Measurements from ENCODE around the gene DOCK1.

Gene DOCK1

GRCh38 chr10:127198721-127199120 is 293.5 kb downstream of the DOCK1 start:
- no peak for DNase-seq
- no peaks in the 10 kb centered on the region for H3K9me3 Mint-ChIP-seq
- H3K4me3 Mint-ChIP-seq, result no peak overlapping the region
- H3K27me3 Mint-ChIP-seq, result peaks cover 36% of the 10 kb centered on the region
- CTCF ChIA-PET, result no interaction called here
- no peaks in the 10 kb centered on the region for H3K36me3 Mint-ChIP-seq
- no peak overlapping the region for H3K27ac Mint-ChIP-seq
- no peaks in the 10 kb centered on the region for H3K4me1 Mint-ChIP-seq

GRCh38 chr10:127200646-127201045 is 295.4 kb downstream of the DOCK1 start:
- CTCF ChIA-PET, result no interaction called here
- H3K4me1 Mint-ChIP-seq, result no peaks in the 10 kb centered on the region
- no peak overlapping the region for H3K27ac Mint-ChIP-seq
- H3K36me3 Mint-ChIP-seq, result no peaks in the 10 kb centered on the region
- H3K4me3 Mint-ChIP-seq, result no peak overlapping the region
- peaks cover 22% of the 10 kb centered on the region for H3K27me3 Mint-ChIP-seq
- H3K9me3 Mint-ChIP-seq, result no peaks in the 10 kb centered on the region
- no peak for DNase-seq

GRCh38 chr10:127203067-127203466 is 297.8 kb downstream of the DOCK1 start:
- no peaks in the 10 kb centered on the region for H3K4me1 Mint-ChIP-seq
- CTCF ChIA-PET, result no interaction called here
- H3K36me3 Mint-ChIP-seq, result no peaks in the 10 kb centered on the region
- H3K27me3 Mint-ChIP-seq, result no peaks in the 10 kb centered on the region
- no peak overlapping the region for H3K4me3 Mint-ChIP-seq
- H3K27ac Mint-ChIP-seq, result no peak overlapping the region
- no peaks in the 10 kb centered on the region for H3K9me3 Mint-ChIP-seq
- DNase-seq, result no peak

GRCh38 chr10:127207081-127207480 is 301.9 kb downstream of the DOCK1 start:
- H3K36me3 Mint-ChIP-seq, result no peaks in the 10 kb centered on the region
- H3K4me1 Mint-ChIP-seq, result no peaks in the 10 kb centered on the region
- no peak for DNase-seq
- H3K4me3 Mint-ChIP-seq, result no peak overlapping the region
- CTCF ChIA-PET, result no interaction called here
- no peaks in the 10 kb centered on the region for H3K9me3 Mint-ChIP-seq
- H3K27me3 Mint-ChIP-seq, result no peaks in the 10 kb centered on the region
- no peak overlapping the region for H3K27ac Mint-ChIP-seq

- Mint-ChIP-seq H3K27ac (no peak overlapping the region), H3K4me1 (no peaks in the 10 kb centered on the region), H3K9me3 (no peaks in the 10 kb centered on the region), H3K36me3 (no peaks in the 10 kb centered on the region), H3K4me3 (no peak overlapping the region), H3K27me3 (no peaks in the 10 kb centered on the region)
- DNase-seq, result no peak
- CTCF ChIA-PET, result interaction anchor here (1.4 kb wide), 1 partner anchor 12 kb away, joined by 5 read pairs; no protein-coding TSS in a partner anchor
Measured at GRCh38 chr10:127210936-127211466, 305.8 kb downstream of the DOCK1 start.

GRCh38 chr10:127215866-127216265 is 310.6 kb downstream of the DOCK1 start:
- H3K4me1 Mint-ChIP-seq, result no peaks in the 10 kb centered on the region
- CTCF ChIA-PET, result no interaction called here
- no peak for DNase-seq
- no peaks in the 10 kb centered on the region for H3K9me3 Mint-ChIP-seq
- H3K27me3 Mint-ChIP-seq, result no peaks in the 10 kb centered on the region
- no peak overlapping the region for H3K27ac Mint-ChIP-seq
- H3K36me3 Mint-ChIP-seq, result no peaks in the 10 kb centered on the region
- H3K4me3 Mint-ChIP-seq, result no peak overlapping the region

- no peaks in the 10 kb centered on the region for H3K9me3 Mint-ChIP-seq
- H3K36me3 Mint-ChIP-seq, result no peaks in the 10 kb centered on the region
- no peak overlapping the region for H3K4me3 Mint-ChIP-seq
- CTCF ChIA-PET, result no interaction called here
- H3K27ac Mint-ChIP-seq, result no peak overlapping the region
- no peak for DNase-seq
- no peaks in the 10 kb centered on the region for H3K27me3 Mint-ChIP-seq
- H3K4me1 Mint-ChIP-seq, result no peaks in the 10 kb centered on the region
Measured at GRCh38 chr10:127216274-127216673, 311.0 kb downstream of the DOCK1 start.

GRCh38 chr10:127216786-127217185 is 311.6 kb downstream of the DOCK1 start:
- Mint-ChIP-seq H3K4me3 (no peak overlapping the region), H3K36me3 (no peaks in the 10 kb centered on the region), H3K9me3 (no peaks in the 10 kb centered on the region), H3K27ac (no peak overlapping the region), H3K4me1 (no peaks in the 10 kb centered on the region), H3K27me3 (no peaks in the 10 kb centered on the region)
- no peak for DNase-seq
- CTCF ChIA-PET, result no interaction called here

- H3K9me3 Mint-ChIP-seq, result no peaks in the 10 kb centered on the region
Measured at GRCh38 chr10:127218658-127219057, 313.4 kb downstream of the DOCK1 start.

GRCh38 chr10:127221281-127221680 is 316.1 kb downstream of the DOCK1 start:
- no peak overlapping the region for H3K4me3 Mint-ChIP-seq
- CTCF ChIA-PET, result no interaction called here
- H3K36me3 Mint-ChIP-seq, result no peaks in the 10 kb centered on the region
- no peak overlapping the region for H3K27ac Mint-ChIP-seq
- H3K9me3 Mint-ChIP-seq, result no peaks in the 10 kb centered on the region
- H3K27me3 Mint-ChIP-seq, result no peaks in the 10 kb centered on the region
- no peak for DNase-seq
- H3K4me1 Mint-ChIP-seq, result no peaks in the 10 kb centered on the region

More at GRCh38 chr10:127218658-127219057, 313.4 kb downstream of the DOCK1 start:
- no peaks in the 10 kb centered on the region for H3K27me3 Mint-ChIP-seq
- H3K4me3 Mint-ChIP-seq, result no peak overlapping the region
- H3K36me3 Mint-ChIP-seq, result no peaks in the 10 kb centered on the region
- H3K4me1 Mint-ChIP-seq, result no peaks in the 10 kb centered on the region
- no peak for DNase-seq
- no peak overlapping the region for H3K27ac Mint-ChIP-seq
- CTCF ChIA-PET, result no interaction called here

GRCh38 chr10:127227027-127227426 is 321.8 kb downstream of the DOCK1 start:
- H3K4me3 Mint-ChIP-seq, result no peak overlapping the region
- no peaks in the 10 kb centered on the region for H3K27me3 Mint-ChIP-seq
- no peak overlapping the region for H3K27ac Mint-ChIP-seq
- no peak for DNase-seq
- CTCF ChIA-PET, result no interaction called here
- H3K36me3 Mint-ChIP-seq, result no peaks in the 10 kb centered on the region
- H3K9me3 Mint-ChIP-seq, result no peaks in the 10 kb centered on the region
- H3K4me1 Mint-ChIP-seq, result no peaks in the 10 kb centered on the region

GRCh38 chr10:127227663-127228062 is 322.4 kb downstream of the DOCK1 start:
- no peaks in the 10 kb centered on the region for H3K9me3 Mint-ChIP-seq
- no peak for DNase-seq
- CTCF ChIA-PET, result no interaction called here
- H3K36me3 Mint-ChIP-seq, result no peaks in the 10 kb centered on the region
- H3K27ac Mint-ChIP-seq, result no peak overlapping the region
- no peak overlapping the region for H3K4me3 Mint-ChIP-seq
- H3K4me1 Mint-ChIP-seq, result no peaks in the 10 kb centered on the region
- no peaks in the 10 kb centered on the region for H3K27me3 Mint-ChIP-seq

GRCh38 chr10:127228195-127228787 is 323.1 kb downstream of the DOCK1 start:
- CTCF ChIA-PET, result no interaction called here

GRCh38 chr10:127234306-127234800 is 329.1 kb downstream of the DOCK1 start:
- Mint-ChIP-seq H3K27me3 (no peaks in the 10 kb centered on the region), H3K9me3 (no peaks in the 10 kb centered on the region), H3K27ac (no peak overlapping the region), H3K4me3 (no peak overlapping the region), H3K36me3 (no peaks in the 10 kb centered on the region), H3K4me1 (no peaks in the 10 kb centered on the region)
- no peak for DNase-seq
- CTCF ChIA-PET, result no interaction called here

More at GRCh38 chr10:127228195-127228787, 323.1 kb downstream of the DOCK1 start:
- H3K4me3 Mint-ChIP-seq, result no peak overlapping the region
- no peaks in the 10 kb centered on the region for H3K27me3 Mint-ChIP-seq
- no peaks in the 10 kb centered on the region for H3K9me3 Mint-ChIP-seq
- DNase-seq, result no peak
- no peak overlapping the region for H3K27ac Mint-ChIP-seq
- no peaks in the 10 kb centered on the region for H3K4me1 Mint-ChIP-seq
- H3K36me3 Mint-ChIP-seq, result no peaks in the 10 kb centered on the region

GRCh38 chr10:127236266-127236665 is 331.0 kb downstream of the DOCK1 start:
- no peak overlapping the region for H3K27ac Mint-ChIP-seq
- no peak for DNase-seq
- no peaks in the 10 kb centered on the region for H3K9me3 Mint-ChIP-seq
- no peaks in the 10 kb centered on the region for H3K36me3 Mint-ChIP-seq
- no peaks in the 10 kb centered on the region for H3K4me1 Mint-ChIP-seq
- CTCF ChIA-PET, result no interaction called here
- no peak overlapping the region for H3K4me3 Mint-ChIP-seq
- H3K27me3 Mint-ChIP-seq, result no peaks in the 10 kb centered on the region
